Inflammatory macrophage treated with lipopolysaccharide for 4 hours (primary cell): Measurements from ENCODE around the gene LASP1NB.
A peak's percentile ranks its signal among the peaks of the same experiment; 100 is the strongest.

Experiments used
- DNase-seq: peaks from one replicate; pipeline ENCODE4 v3.0.0-alpha.2; 2020

The LASP1NB gene

GRCh38 chr17:38925263-38925995 lies at the start of gene LASP1NB:
Gene LASP1NB, plus strand, starts transcription at chr17:38925614.
- DNase-seq, result no peak

GRCh38 chr17:38877130-38877851 lies 48.1 kb upstream of the LASP1NB start:
- DNase-seq, result no peak

- DNase-seq, result no peak
Measured at GRCh38 chr17:38879878-38880665, 45.3 kb upstream of the LASP1NB start.

- DNase-seq, result peak; percentile 45
Measured at GRCh38 chr17:38881600-38882191, 43.7 kb upstream of the LASP1NB start.

GRCh38 chr17:38882870-38883269 lies 42.5 kb upstream of the LASP1NB start:
- DNase-seq, result no peak

- DNase-seq, result peak; percentile 81
Measured at GRCh38 chr17:38883592-38884526, 41.6 kb upstream of the LASP1NB start.

GRCh38 chr17:38885044-38885727 lies 40.2 kb upstream of the LASP1NB start:
- no peak for DNase-seq

GRCh38 chr17:38885728-38886642 lies 39.4 kb upstream of the LASP1NB start:
- no peak for DNase-seq

- DNase-seq, result no peak
Measured at GRCh38 chr17:38886643-38887010, 38.8 kb upstream of the LASP1NB start.

GRCh38 chr17:38888842-38889241 lies 36.6 kb upstream of the LASP1NB start:
- no peak for DNase-seq

GRCh38 chr17:38889745-38890409 lies 35.5 kb upstream of the LASP1NB start:
- DNase-seq, result no peak

GRCh38 chr17:38890410-38890746 lies 35.0 kb upstream of the LASP1NB start:
- DNase-seq, result no peak

- DNase-seq, result no peak
Measured at GRCh38 chr17:38891441-38891840, 34.0 kb upstream of the LASP1NB start.

- DNase-seq, result no peak
Measured at GRCh38 chr17:38892083-38892482, 33.3 kb upstream of the LASP1NB start.

- no peak for DNase-seq
Measured at GRCh38 chr17:38892620-38893019, 32.8 kb upstream of the LASP1NB start.

GRCh38 chr17:38893113-38893512 lies 32.3 kb upstream of the LASP1NB start:
- DNase-seq, result no peak

- peak; percentile 71 for DNase-seq
Measured at GRCh38 chr17:38893607-38894006, 31.8 kb upstream of the LASP1NB start.

GRCh38 chr17:38894276-38894675 lies 31.1 kb upstream of the LASP1NB start:
- DNase-seq, result no peak

GRCh38 chr17:38896346-38896954 lies 29.0 kb upstream of the LASP1NB start:
- no peak for DNase-seq
